GM19239 (cell line): ENCODE data around the gene RNF8.
A peak's percentile ranks its signal among the peaks of the same experiment; 100 is the strongest.
"Not testable (repeated sequence)": the region's sequence is repeated elsewhere in the genome, so short reads cannot be mapped to it uniquely, and the experiment has no call there.

ENCODE experiments used
- DNase-seq: peaks from one replicate; pipeline ENCODE4 v3.0.0; 2011; ENCODE audit warnings: low spot score; ENCODE audit not compliant: insufficient read length
- FAIRE-seq: peaks from 2 replicates; lab custom pipeline; 2011; peaks lifted over from hg19 to GRCh38; lab: Jason Lieb, UNC

Gene RNF8

GRCh38 chr6:37435816-37436215, 82.0 kb downstream of the RNF8 start:
- DNase-seq (no peak), FAIRE-seq (no peak)

GRCh38 chr6:37438930-37439329, 85.1 kb downstream of the RNF8 start:
- FAIRE-seq: no peak
- no peak for DNase-seq

- FAIRE-seq (no peak), DNase-seq (no peak)
Observed at GRCh38 chr6:37441651-37442050, 87.9 kb downstream of the RNF8 start.

GRCh38 chr6:37442416-37443215, 88.8 kb downstream of the RNF8 start:
- DNase-seq (no peak), FAIRE-seq (peak; percentile 71)

- peak; percentile 28 for FAIRE-seq
- not testable (repeated sequence) for DNase-seq
Observed at GRCh38 chr6:37443216-37443542, 89.4 kb downstream of the RNF8 start.
